B cell (primary cell): ENCODE measurements around the gene TGFBR3.

ENCODE experiments used
- CTCF ChIP-seq: fragments of 200-600 bp; IDR thresholded peaks from one replicate; pipeline ENCODE4 v1.8.0; 2022; ENCODE audit warnings: antibody characterized with exemption, mild to moderate bottlenecking
- EZH2 ChIP-seq: IDR thresholded peaks from 2 replicates; pipeline ENCODE4 v1.6.1; 2012; ENCODE audit warnings: borderline replicate concordance, low read depth, mild to moderate bottlenecking, moderate library complexity, low read length; ENCODE audit not compliant: insufficient read depth, poor library complexity, severe bottlenecking

DNA sequence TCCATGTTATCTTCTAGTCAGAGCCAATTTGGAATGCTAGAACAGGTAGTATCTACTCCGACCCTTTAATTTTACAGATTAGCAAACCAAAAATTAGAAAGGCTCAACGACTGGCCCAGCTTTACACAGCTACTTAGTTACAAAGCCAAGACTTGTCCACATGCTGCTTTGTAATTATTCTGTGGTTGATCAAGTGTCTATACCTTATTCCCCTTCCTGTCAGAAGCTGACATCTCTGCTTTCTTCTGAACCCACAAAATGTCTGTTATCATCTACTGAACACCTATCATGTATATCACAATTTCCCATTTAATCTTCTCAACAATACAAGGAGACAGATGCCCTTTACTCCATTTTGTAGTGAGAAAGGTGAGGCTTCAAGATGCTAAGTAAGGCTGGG lies 15.6 kb downstream of the TGFBR3 start:
- no peak for TF ChIP-seq EZH2
- no peak for TF ChIP-seq CTCF
